ENCODE measurements around the gene ASB6. TPM values are rescaled to one million over a fixed set of nuclear protein-coding genes. Genes with fewer than 3 reads are reported as not detected.

ASB6 gene
- total and polyA plus RNA-seq, 5 donors = 9.1 to 10.7 (median 10.1) TPM

- intact Hi-C loops (cut with DNase I) = no loop called here
- Histone ChIP-seq H3K4me3 (ENCODE audit: low read length) (no peak overlapping the region), H3K27me3 (ENCODE audit: control insufficient read depth, insufficient read depth) (no peaks in the 10 kb centered on the region), H3K27ac (ENCODE audit: low read length) (no peak overlapping the region), H3K4me1 (ENCODE audit: control insufficient read depth, insufficient read depth, low read length) (peaks cover 6% of the 10 kb centered on the region), H3K9me3 (ENCODE audit: control insufficient read depth, low read length) (no peaks in the 10 kb centered on the region)
- WGBS = 81% methylated on average over 13 of the region's 13 CpGs
- DNase-seq (peak in 1 of 3 donors; percentile 28), ATAC-seq (no peak)
These were observed 8.1 kb downstream of the ASB6 start for GRCh38 chr9:129633848-129634247.

GRCh38 chr9:129633207-129633606 is 8.7 kb downstream of the ASB6 start:
- Histone ChIP-seq H3K27ac (ENCODE audit: low read length) (no peak overlapping the region), H3K4me1 (ENCODE audit: control insufficient read depth, insufficient read depth, low read length) (peaks cover 6% of the 10 kb centered on the region), H3K4me3 (ENCODE audit: low read length) (no peak overlapping the region), H3K27me3 (ENCODE audit: control insufficient read depth, insufficient read depth) (no peaks in the 10 kb centered on the region), H3K9me3 (ENCODE audit: control insufficient read depth, low read length) (no peaks in the 10 kb centered on the region)
- intact Hi-C loops (cut with DNase I) = no loop called here
- DNase-seq (peak in 2 of 3 donors; percentile 11 to 37), ATAC-seq (no peak)
- WGBS = 94% methylated on average over 4 of the region's 4 CpGs

GRCh38 chr9:129632460-129632859 is 9.5 kb downstream of the ASB6 start:
- Histone ChIP-seq H3K27ac (ENCODE audit: low read length) (no peak overlapping the region), H3K4me1 (ENCODE audit: control insufficient read depth, insufficient read depth, low read length) (peaks cover 6% of the 10 kb centered on the region)
- peak in 1 of 2 donors; percentile 3 for ATAC-seq

GRCh38 chr9:129631674-129632129 is 10.2 kb downstream of the ASB6 start:
- WGBS = 72% methylated on average over 19 of the region's 19 CpGs
- no peak for ATAC-seq
- Histone ChIP-seq H3K4me3 (ENCODE audit: low read length) (no peak overlapping the region), H3K4me1 (ENCODE audit: control insufficient read depth, insufficient read depth, low read length) (peaks cover 6% of the 10 kb centered on the region), H3K27ac (ENCODE audit: low read length) (no peak overlapping the region), H3K9me3 (ENCODE audit: control insufficient read depth, low read length) (no peaks in the 10 kb centered on the region), H3K27me3 (ENCODE audit: control insufficient read depth, insufficient read depth) (no peaks in the 10 kb centered on the region)
- peak in 1 of 3 donors; percentile 57 for DNase-seq
- intact Hi-C loops (cut with DNase I) = no loop called here

More at GRCh38 chr9:129632460-129632859, 9.5 kb downstream of the ASB6 start:
- DNase-seq = peak in 2 of 3 donors; percentile 42 to 61
- no peaks in the 10 kb centered on the region for H3K9me3 ChIP-seq (ENCODE audit: control insufficient read depth, low read length)
- WGBS = 47% methylated on average over 13 of the region's 13 CpGs
- H3K27me3 ChIP-seq (ENCODE audit: control insufficient read depth, insufficient read depth) = no peaks in the 10 kb centered on the region
- intact Hi-C loops (cut with DNase I) = no loop called here
- H3K4me3 ChIP-seq (ENCODE audit: low read length) = no peak overlapping the region

GRCh38 chr9:129630967-129631673 is 10.8 kb downstream of the ASB6 start:
- Histone ChIP-seq H3K4me3 (ENCODE audit: low read length) (no peak overlapping the region), H3K27me3 (ENCODE audit: control insufficient read depth, insufficient read depth) (no peaks in the 10 kb centered on the region), H3K4me1 (ENCODE audit: control insufficient read depth, insufficient read depth, low read length) (peaks cover 6% of the 10 kb centered on the region), H3K9me3 (ENCODE audit: control insufficient read depth, low read length) (no peaks in the 10 kb centered on the region), H3K27ac (ENCODE audit: low read length) (peak overlapping the region; percentile 2)
- ATAC-seq (peak in 1 of 2 donors; percentile 36), DNase-seq (peak in 2 of 3 donors; percentile 57 to 64)
- WGBS = 53% methylated on average over 21 of the region's 21 CpGs
- intact Hi-C loops (cut with DNase I) = no loop called here

GRCh38 chr9:129629251-129629820 is 12.6 kb downstream of the ASB6 start:
- ATAC-seq = no peak
- WGBS = 85% methylated on average over 8 of the region's 8 CpGs
- Histone ChIP-seq H3K4me3 (ENCODE audit: low read length) (no peak overlapping the region), H3K27me3 (ENCODE audit: control insufficient read depth, insufficient read depth) (no peaks in the 10 kb centered on the region), H3K27ac (ENCODE audit: low read length) (no peak overlapping the region), H3K4me1 (ENCODE audit: control insufficient read depth, insufficient read depth, low read length) (peaks cover 6% of the 10 kb centered on the region), H3K9me3 (ENCODE audit: control insufficient read depth, low read length) (no peaks in the 10 kb centered on the region)
- intact Hi-C loops (cut with DNase I) = no loop called here
- DNase-seq = no peak

GRCh38 chr9:129628709-129629108 is 13.2 kb downstream of the ASB6 start:
- intact Hi-C loops (cut with DNase I) = no loop called here
- ATAC-seq (no peak), DNase-seq (no peak)
- WGBS = 70% methylated on average over 6 of the region's 6 CpGs
- Histone ChIP-seq H3K4me3 (ENCODE audit: low read length) (no peak overlapping the region), H3K4me1 (ENCODE audit: control insufficient read depth, insufficient read depth, low read length) (peaks cover 6% of the 10 kb centered on the region), H3K27ac (ENCODE audit: low read length) (no peak overlapping the region), H3K27me3 (ENCODE audit: control insufficient read depth, insufficient read depth) (no peaks in the 10 kb centered on the region), H3K9me3 (ENCODE audit: control insufficient read depth, low read length) (no peaks in the 10 kb centered on the region)

GRCh38 chr9:129627556-129628440 is 14.2 kb downstream of the ASB6 start:
- DNase-seq (peak in 1 of 3 donors; percentile 20), ATAC-seq (no peak)
- no peak overlapping the region for H3K27ac ChIP-seq (ENCODE audit: low read length)
- peak overlapping the region; percentile 68 for H3K4me3 ChIP-seq (ENCODE audit: low read length)
- no peaks in the 10 kb centered on the region for H3K27me3 ChIP-seq (ENCODE audit: control insufficient read depth, insufficient read depth)
- intact Hi-C loops (cut with DNase I) = no loop called here
- 43% methylated on average over 12 of the region's 12 CpGs for WGBS
- H3K4me1 ChIP-seq (ENCODE audit: control insufficient read depth, insufficient read depth, low read length) = peaks cover 6% of the 10 kb centered on the region
- H3K9me3 ChIP-seq (ENCODE audit: control insufficient read depth, low read length) = no peaks in the 10 kb centered on the region

- no peaks in the 10 kb centered on the region for H3K9me3 ChIP-seq (ENCODE audit: control insufficient read depth, low read length)
- intact Hi-C loops (cut with DNase I) = no loop called here
- no peaks in the 10 kb centered on the region for H3K27me3 ChIP-seq (ENCODE audit: control insufficient read depth, insufficient read depth)
- peak; percentile 3 to 12 for ATAC-seq
- H3K4me1 ChIP-seq (ENCODE audit: control insufficient read depth, insufficient read depth, low read length) = peaks cover 6% of the 10 kb centered on the region
- H3K4me3 ChIP-seq (ENCODE audit: low read length) = peak overlapping the region; percentile 68
- DNase-seq = peak in 1 of 3 donors; percentile 57
- H3K27ac ChIP-seq (ENCODE audit: low read length) = peak overlapping the region; percentile 79
- WGBS = 2% methylated on average over 20 of the region's 20 CpGs
These were observed 15.2 kb downstream of the ASB6 start for GRCh38 chr9:129626625-129627284.

GRCh38 chr9:129626079-129626624 is 15.8 kb downstream of the ASB6 start, which contains the start of gene NTMT1:
Gene NTMT1 (plus strand): TSS chr9:129626163. CDS start chr9:129632704, 6,541 bp downstream.
- WGBS = under 1% methylated on average over 55 of the region's 55 CpGs
- H3K9me3 ChIP-seq (ENCODE audit: control insufficient read depth, low read length) = no peaks in the 10 kb centered on the region
- intact Hi-C loops (cut with DNase I) = no loop called here
- H3K4me1 ChIP-seq (ENCODE audit: control insufficient read depth, insufficient read depth, low read length) = peaks cover 6% of the 10 kb centered on the region
- no peaks in the 10 kb centered on the region for H3K27me3 ChIP-seq (ENCODE audit: control insufficient read depth, insufficient read depth)
- peak; percentile 92 to 94 for ATAC-seq
- H3K27ac ChIP-seq (ENCODE audit: low read length) = peak within 1 kb of the TSS; percentile 79
- DNase-seq = peak; percentile 88 to 96 (median 95)
- peak within 1 kb of the TSS; percentile 68 for H3K4me3 ChIP-seq (ENCODE audit: low read length)

Data from right cardiac atrium (tissue), 5 donors.